Ovary (tissue), 9 donors: Measurements from ENCODE around the gene ASB7. TPM values are rescaled to one million over a fixed set of nuclear protein-coding genes. Genes with fewer than 3 reads are reported as not detected.

Experiments
- DNase-seq, 5 donors: peaks; one replicate each; pipeline ENCODE4 v3.0.0-alpha.2; 2019 to 2020
- H3K27ac ChIP-seq, 2 donors: fragments of 200-600 bp; one replicate each; pipeline versions ENCODE4 v1.5.1 to v1.8.0; 2019 to 2022
- H3K27me3 ChIP-seq: fragments of 200-600 bp; one replicate; pipeline ENCODE4 v1.8.0; 2022
- H3K36me3 ChIP-seq: fragments of 200-600 bp; sonication (generic); one replicate; pipeline ENCODE4 v1.5.1; 2019
- H3K4me1 ChIP-seq: one replicate; pipeline ENCODE4 v1.8.1; 2013; ENCODE audit warnings: mild to moderate bottlenecking, moderate library complexity; ENCODE audit not compliant: insufficient read depth
- H3K4me3 ChIP-seq: fragments of 200-600 bp; sonication (generic); one replicate; pipeline ENCODE4 v1.5.1; 2017
- H3K9me3 ChIP-seq, 2 donors: fragments of 200-600 bp in 1 of 2; sonication (generic) in 1 of 2; one replicate each; pipeline versions ENCODE4 v1.5.1 to v1.8.1; 2013 to 2019; ENCODE audit warnings: mild to moderate bottlenecking in 1 of 2, moderate library complexity in 1 of 2
- CTCF ChIP-seq, 3 donors: fragments of 450-650 bp in 2 of 3; fragments of 200-600 bp in 1 of 3; IDR thresholded peaks; one replicate each; pipeline versions ENCODE4 v1.5.1 to v1.8.0; 2016 to 2022; ENCODE audit warnings: antibody characterized with exemption in 3 of 3, mild to moderate bottlenecking in 1 of 3
- EP300 ChIP-seq: sonication (generic); formaldehyde crosslinking; IDR thresholded peaks from one replicate; pipeline ENCODE4 v1.6.1; 2017; ENCODE audit warnings: antibody characterized with exemption
- POLR2A ChIP-seq: fragments of 450-650 bp; IDR thresholded peaks from one replicate; pipeline ENCODE4 v1.6.1; 2017; ENCODE audit warnings: antibody characterized with exemption, mild to moderate bottlenecking, moderate library complexity
- WGBS, 3 donors: extraction: QIAGEN DNeasy Blood & Tissue Kit in 1 of 3; methylation state at CpG; one replicate each; pipeline versions ENCODE4 v1.1.5 to v1.1.7; 2013 to 2017; 5-methylcytosine and 5-hydroxymethylcytosine counted together
- intact Hi-C, 4 donors: fragments of 100-400 bp; cut with DNase I; formaldehyde crosslinking; loops; one replicate each; pipeline versions ENCODE4 v1.11.0 to v1.15.1; 2022 to 2023
- polyA plus RNA-seq, 2 donors: library from polyadenylated mRNA; stranded (reverse); fragments of 200-250 nt in 1 of 2; fragments of 350-450 nt in 1 of 2; fragmentation: Illumina TruSeq in 1 of 2; extraction: RNeasy Lipid Tissue Mini Kit (QIAGEN cat#74804) in 1 of 2; gene quantifications; one replicate each; pipeline ENCODE4 v1.2.3, GENCODE V29; 2013 to 2014
- small RNA-seq: library from RNA; depleted of rRNA; stranded (forward); fragments of <200 nt; gene quantifications from one replicate; pipeline ENCODE3, GENCODE V24; 2016
- total RNA-seq, 7 donors: library from RNA; depleted of rRNA in 2 of 7; stranded (reverse); fragments of >200 nt in 2 of 7; fragmentation: NEBNext Ultra II Directional in 3 of 7; extraction: Animal tissue kit (Norgen Biotek cat#: 25700) in 3 of 7; gene quantifications; one replicate each; pipeline versions ENCODE4 v1.1.0 to v1.2.4, GENCODE V29; 2016 to 2023
- donor health status: DM: no; HTN: no; CAD: no; lungs with moderate emphysema.
- donor health status: DM: no; HTN: no; CAD: no.
- donor health status: Bipolar disorder and iron deficiency.
- donor health status: DM: yes; HTN: yes; CAD: no.
- donor health status: DM: no; HTN: no; CAD: no.
- donor health status: DM: yes; HTN: yes; CAD: no.

The ASB7 gene
- total and polyA plus RNA-seq, 9 donors, result 5.1 to 13.1 (median 10.4) TPM

- intact Hi-C loops, result no loop called here
- no peaks in the 10 kb centered on the region for H3K27me3 ChIP-seq
- peaks cover 11% of the 10 kb centered on the region for H3K4me1 ChIP-seq
- no peaks in the 10 kb centered on the region for H3K36me3 ChIP-seq
- H3K27ac ChIP-seq, result peak overlapping the region in 1 of 2 donors; percentile 56
- peak in 1 of 5 donors; percentile 13 for DNase-seq
- H3K9me3 ChIP-seq, result no peaks in the 10 kb centered on the region
- no peak for TF ChIP-seq CTCF (IDR thresholded peaks at IDR 0.05)
- no peak for TF ChIP-seq POLR2A
- no peak for TF ChIP-seq EP300
- no peak overlapping the region for H3K4me3 ChIP-seq
- WGBS, 3 donors, result 90 to 98% (median 96%) methylated on average over 4 of the region's 4 CpGs
Measured at GRCh38 chr15:100693451-100693850, 91.1 kb downstream of the ASB7 start.

GRCh38 chr15:100694381-100695021 lies 92.1 kb downstream of the ASB7 start:
- no peaks in the 10 kb centered on the region for H3K36me3 ChIP-seq
- peak in 3 of 5 donors; percentile 33 to 55 (median 52) for DNase-seq
- no peak for TF ChIP-seq POLR2A
- no peak for TF ChIP-seq EP300
- TF ChIP-seq CTCF (IDR thresholded peaks at IDR 0.05), result no peak
- intact Hi-C loops, result no loop called here
- H3K4me3 ChIP-seq, result no peak overlapping the region
- H3K9me3 ChIP-seq, result no peaks in the 10 kb centered on the region
- peaks cover 10% of the 10 kb centered on the region for H3K4me1 ChIP-seq
- no peaks in the 10 kb centered on the region for H3K27me3 ChIP-seq
- H3K27ac ChIP-seq, result peak overlapping the region in 1 of 2 donors; percentile 56
- 12 to 16% (median 13%) methylated on average over 4 of the region's 4 CpGs for WGBS, 3 donors

GRCh38 chr15:100695048-100695447 lies 92.7 kb downstream of the ASB7 start:
- no peak for TF ChIP-seq POLR2A
- TF ChIP-seq EP300, result no peak
- no peak for TF ChIP-seq CTCF (IDR thresholded peaks at IDR 0.05)
- 35 to 56% (median 49%) methylated on average over 3 of the region's 3 CpGs for WGBS, 3 donors
- H3K4me3 ChIP-seq, result no peak overlapping the region
- no peaks in the 10 kb centered on the region for H3K27me3 ChIP-seq
- H3K9me3 ChIP-seq, result no peaks in the 10 kb centered on the region
- no peaks in the 10 kb centered on the region for H3K36me3 ChIP-seq
- DNase-seq, result no peak
- peak overlapping the region in 1 of 2 donors; percentile 56 for H3K27ac ChIP-seq
- H3K4me1 ChIP-seq, result peaks cover 10% of the 10 kb centered on the region
- intact Hi-C loops, result no loop called here

- Histone ChIP-seq H3K36me3 (no peaks in the 10 kb centered on the region), H3K27ac (no peak overlapping the region), H3K9me3 (no peaks in the 10 kb centered on the region), H3K4me3 (no peak overlapping the region), H3K4me1 (peaks cover 10% of the 10 kb centered on the region), H3K27me3 (no peaks in the 10 kb centered on the region)
- TF ChIP-seq CTCF (IDR thresholded peaks at IDR 0.05), result no peak
- TF ChIP-seq POLR2A, result no peak
- no peak for TF ChIP-seq EP300
- 53 to 66% (median 60%) methylated on average over 3 of the region's 3 CpGs for WGBS, 3 donors
- DNase-seq, result no peak
- intact Hi-C loops, result no loop called here
Measured at GRCh38 chr15:100696452-100696851, 94.1 kb downstream of the ASB7 start.

Small RNAs within 50 kb of the gene (small RNA-seq; reads per million reads assigned to genes)
- gene RF00019 (not detected), gene RNU6-181P (not detected)

Other genes starting within 250 kb of the ASB7 start
- under 1 TPM in 4 of 7 donors, not detected in 3; 0.11 to 0.48 (median 0.18) TPM for gene CERS3, start 73.6 kb upstream of the ASB7 start, total RNA-seq
- gene CERS3, start 73.6 kb upstream of the ASB7 start, polyA plus RNA-seq, result under 1 TPM in 1 of 2 donors, not detected in 1; 0.02 TPM
- gene LINS1, start 405 bp upstream of the ASB7 start, total RNA-seq, result 10 to 100 TPM; 16.4 to 35.9 (median 20.7) TPM
- 10 to 100 TPM in 1 of 2 donors, 1 to 10 TPM in 1; 9.9 to 11.2 TPM for gene LINS1, start 405 bp upstream of the ASB7 start, polyA plus RNA-seq